Glomerular visceral epithelial cell (primary cell): ENCODE data around the gene LOXHD1.

Source experiments
- DNase-seq: peaks from one replicate; pipeline ENCODE4 v3.0.0-alpha.2; 2016; ENCODE audit errors: extremely low spot score

Gene LOXHD1

DNA sequence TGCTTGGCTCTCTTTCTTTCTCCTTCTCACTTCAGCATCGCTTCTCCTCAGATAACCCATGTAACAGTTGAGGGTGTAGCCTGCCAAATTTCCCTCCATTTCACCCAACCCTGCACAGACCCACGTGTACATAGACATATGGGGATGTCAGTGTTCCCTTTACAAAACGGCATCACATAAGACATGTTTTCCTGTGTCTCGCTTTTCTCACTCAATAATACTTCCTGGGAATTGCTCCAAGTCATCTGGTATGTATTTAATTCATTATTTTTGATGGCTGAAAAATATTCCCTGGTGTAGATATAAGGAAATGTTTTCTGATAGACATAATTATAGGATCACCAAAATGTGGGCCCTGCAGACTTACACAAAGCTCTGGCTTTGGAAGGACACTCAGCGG, 176.8 kb downstream of the LOXHD1 start:
- no peak for DNase-seq

DNA sequence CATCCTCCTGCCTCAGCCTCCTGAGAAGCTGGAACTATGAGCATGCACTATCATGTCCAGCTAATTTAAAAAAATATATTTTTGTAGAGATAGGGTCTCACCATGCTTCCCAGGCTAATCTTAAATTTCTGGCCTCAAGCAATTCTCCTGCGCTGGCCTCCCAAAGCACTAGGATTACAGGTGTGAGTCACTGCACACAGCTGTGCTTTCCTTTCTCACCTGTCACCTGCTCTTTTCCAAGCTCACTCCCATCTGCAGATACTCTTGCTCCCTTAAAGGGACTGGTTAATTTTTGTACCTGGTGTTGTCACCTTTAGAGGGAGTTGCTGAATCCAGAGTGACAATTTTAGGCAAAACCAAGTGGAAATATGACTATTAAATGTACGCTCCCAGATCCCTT, 178.2 kb downstream of the LOXHD1 start:
- DNase-seq, result no peak

DNA sequence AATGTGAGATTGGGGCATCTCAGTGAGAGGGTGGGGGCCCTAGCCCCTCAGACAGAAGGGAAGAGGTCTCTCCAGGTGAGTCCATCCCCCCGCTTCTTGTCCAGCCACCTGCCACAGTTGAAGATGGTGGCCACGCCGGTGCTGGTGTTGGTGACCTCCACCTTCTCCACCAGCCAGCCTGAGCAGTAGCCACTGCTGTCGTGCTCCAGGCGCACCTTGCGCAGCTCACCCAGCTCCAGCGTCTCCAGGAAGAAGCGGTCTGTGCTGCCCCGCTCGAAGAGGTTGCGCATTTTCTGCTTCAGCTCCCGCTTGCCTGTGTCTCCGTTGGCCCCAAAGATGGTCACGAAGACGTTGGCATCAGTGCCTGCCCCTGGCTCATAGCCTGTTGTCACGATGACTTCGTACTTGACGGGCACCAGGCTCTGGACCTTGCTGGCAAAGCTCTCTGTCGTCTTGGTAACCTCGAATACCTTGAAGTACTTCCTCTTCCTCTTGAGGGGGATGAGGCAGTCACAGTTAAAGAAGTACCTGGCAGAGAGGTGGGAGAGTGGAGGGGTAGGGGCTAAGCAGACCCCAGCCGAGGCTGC, 179.5 kb downstream of the LOXHD1 start:
- no peak for DNase-seq

DNA sequence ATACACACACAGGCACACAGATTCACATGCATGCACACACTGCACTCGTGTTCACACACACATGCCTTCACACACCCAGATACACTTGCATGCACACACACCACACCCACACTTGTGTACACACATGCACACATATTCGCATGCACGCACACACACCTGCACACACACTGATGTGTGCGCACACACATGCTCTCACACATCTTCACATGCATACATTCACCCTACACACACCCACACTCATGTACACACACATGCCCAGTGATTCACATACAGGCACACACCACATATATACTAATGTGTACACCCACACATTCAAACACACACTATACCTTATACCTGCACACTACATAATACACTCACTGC, 181.6 kb downstream of the LOXHD1 start:
- DNase-seq, result no peak

DNA sequence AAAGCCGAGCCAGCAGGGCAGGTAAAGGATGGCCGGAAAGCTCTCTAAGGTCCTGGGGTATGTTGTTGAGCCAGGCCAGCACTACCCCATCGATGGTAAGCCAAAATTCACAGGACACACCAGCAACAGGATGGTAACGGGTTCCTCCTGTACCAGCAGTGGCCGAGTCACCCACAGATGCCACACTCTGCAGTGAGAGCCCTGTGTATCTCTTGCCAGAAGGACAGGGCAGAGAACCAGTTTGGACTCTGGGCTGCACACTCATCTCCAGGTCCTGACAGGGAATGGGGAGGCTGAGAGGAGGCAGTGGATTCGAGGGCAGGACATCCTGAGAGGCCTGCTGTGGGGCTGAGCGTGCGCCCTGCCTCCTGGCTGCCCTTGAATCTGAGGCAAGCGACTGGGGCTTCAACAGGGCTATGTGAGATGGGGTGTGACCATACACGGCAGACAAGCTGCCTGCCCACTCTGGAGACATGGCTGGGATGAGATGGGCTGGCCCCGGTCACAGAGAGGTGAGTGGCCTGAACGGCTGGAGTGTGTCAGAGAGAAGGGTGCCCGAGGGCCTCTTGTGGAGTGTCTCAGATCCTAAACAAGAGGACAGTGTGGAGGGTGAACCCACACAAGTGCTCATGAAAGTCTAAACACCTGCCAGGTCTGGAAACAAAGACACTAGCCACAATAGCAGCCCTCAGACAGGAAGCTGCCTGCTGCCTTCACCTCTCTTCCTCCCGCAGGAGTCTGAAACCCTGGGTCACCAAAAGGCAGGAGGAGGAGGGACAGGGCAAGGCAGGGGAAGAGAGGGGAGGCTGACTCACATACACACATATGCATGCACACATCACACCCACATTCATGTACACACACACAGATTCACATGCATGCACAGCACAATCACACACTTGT, 182.3 kb downstream of the LOXHD1 start:
- no peak for DNase-seq

DNA sequence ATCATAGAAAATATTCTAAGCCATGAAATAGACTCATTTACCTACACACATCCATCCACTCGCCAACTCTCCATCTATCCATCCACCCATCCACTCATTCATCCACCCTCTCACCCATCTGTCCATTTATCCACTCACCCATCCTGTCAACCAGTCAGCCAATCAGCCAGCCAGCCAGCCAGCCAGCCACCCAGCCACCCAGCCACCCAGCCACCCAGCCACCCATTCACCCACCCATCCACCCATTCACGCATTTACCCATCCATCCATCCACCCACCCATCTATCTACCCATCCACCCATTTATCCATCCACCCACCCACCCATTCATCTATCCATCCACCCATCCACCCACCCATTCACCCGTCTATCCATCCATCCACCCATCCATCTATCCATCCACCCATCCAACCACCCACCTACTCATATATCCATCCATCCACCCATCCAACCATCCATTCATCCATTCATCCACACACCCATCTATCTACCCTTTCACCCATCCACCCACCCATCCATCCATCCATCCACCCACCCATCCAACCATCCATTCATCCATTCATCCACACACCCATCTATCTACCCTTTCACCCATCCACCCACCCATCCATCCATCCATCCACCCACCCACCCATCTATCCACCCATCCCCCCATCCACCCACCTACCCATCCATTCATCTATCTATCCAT, 185.1 kb downstream of the LOXHD1 start:
- no peak for DNase-seq

DNA sequence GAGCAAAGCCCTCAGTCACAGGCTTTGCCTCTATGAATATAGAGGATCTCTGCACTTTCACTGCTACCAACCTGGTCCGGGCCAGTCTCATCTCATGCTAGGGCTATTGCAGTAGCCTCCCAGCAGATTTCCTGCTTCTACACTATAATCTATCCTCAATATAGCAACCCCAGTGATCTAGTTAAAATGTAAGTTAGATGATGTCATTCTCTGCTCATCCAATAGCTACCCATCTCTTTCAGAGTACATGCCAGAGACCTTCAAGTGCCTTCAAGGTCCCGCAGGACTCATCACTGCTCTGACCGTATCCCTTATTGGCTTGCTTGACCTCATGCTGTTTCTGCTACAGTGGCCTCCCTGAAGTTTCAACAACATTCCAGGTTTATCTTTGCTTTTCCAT, 186.3 kb downstream of the LOXHD1 start:
- no peak for DNase-seq

DNA sequence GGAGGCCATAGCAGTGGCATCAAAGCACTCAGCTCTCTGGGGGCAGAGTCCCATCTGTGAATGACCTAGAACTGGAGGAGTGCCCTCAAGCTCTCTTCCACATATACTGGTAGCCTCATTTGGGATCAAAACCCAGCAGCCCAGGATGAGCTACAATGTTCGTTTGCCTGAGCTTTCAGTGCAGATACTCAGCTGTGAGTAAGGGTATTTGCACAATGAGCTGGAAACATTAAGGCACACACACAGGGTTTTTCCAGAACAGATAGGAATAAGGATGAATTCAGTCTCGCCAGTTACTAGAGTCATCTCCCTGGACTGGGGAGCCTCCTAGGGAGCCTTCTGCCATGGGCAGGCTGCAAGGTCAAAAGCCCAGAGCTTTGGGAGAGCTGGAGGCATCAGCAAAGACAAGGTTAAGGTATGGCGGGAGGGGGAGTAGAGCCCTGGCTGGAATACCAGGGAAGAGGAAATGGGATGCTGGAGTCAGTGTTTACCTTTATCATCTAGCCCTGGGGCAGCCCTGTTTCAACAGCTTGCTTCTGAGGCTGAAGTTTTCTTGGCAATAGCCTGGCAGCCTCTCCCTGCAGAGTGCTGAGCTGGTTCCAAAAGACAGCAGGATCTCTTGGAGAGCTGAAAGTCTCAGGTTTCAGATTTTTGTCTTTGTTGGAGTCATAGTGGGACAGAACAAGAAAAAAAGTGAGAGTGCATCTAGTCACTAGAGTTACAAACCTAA, 187.7 kb downstream of the LOXHD1 start:
- no peak for DNase-seq

DNA sequence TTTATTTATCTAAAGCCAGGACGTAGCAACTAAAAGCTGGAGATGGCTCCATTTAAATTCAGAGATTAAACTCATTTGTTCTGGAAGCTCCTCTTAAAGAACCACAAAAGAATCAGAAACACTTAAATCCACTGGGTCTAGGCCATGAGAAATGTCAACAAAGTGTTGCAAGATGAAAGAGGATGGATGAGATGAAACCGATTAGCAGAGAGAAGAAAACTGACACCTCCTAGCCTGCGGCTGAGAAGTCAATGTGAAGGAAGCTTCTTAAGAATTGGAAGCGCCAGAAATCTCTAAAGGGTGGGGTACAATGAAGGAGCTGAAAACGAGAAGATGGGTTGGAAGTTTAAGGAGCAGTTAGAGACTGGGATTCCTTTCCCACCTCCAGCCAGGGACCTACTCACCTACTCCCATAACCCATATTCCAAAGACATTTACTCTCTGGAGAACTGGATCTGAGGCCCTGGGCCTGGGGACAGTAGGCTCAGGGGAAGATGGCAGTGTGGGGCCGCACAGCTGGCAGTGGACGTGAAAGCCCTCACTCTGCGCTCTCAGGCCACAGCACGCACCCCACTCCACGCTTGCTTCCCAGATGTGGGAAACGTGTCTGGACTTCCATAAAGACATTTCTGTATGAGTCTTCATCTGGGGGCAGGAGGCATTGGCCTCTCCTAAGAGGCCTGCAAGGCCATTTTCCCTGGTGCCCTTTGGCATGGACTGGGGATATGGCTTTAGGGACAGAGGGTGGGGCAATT, 188.4 kb downstream of the LOXHD1 start:
- no peak for DNase-seq

DNA sequence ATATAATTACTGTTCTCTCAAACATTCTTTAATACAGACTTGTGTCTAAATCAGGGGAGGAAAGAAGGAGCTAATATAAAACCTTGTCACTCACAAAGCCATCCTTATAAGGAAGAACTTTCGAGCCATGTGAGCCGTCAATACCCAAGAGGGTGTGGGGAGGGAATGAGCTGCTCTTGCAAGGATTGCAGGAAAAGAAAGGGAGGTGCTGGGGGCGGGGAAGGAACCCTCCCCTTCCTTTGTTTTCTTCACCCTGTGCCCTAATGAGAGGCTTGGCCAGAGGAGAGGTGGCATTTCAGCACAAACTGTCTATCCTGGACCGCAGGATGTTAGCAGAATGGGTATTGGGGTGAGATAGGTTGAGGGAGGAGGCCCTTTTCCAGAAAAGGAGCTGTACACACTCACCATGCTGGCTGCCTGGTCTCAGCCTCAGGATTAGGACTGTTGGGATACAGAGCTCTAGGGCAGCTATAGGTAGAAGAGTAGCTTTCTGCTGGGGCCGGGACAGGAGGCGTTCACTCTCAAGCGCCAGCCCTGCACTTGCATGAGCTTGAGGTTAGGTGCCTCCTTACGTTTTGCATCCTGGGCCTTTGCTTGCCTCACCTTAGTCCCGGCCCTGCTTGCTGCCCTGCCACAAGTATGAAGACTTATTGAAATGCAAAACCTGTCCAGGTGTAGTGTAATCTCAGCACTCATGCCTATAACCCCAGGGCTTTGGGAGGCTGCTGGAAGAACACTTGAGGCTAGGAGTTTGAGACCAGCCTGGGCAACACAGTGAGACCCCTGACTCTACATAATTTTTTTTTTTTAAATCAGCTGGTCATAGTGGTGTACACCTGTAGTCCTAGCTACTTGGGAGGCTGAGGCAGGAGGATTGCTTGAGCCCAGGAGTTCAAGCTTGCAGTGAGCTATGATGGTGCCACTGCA, 190.5 kb downstream of the LOXHD1 start:
- DNase-seq, result no peak

DNA sequence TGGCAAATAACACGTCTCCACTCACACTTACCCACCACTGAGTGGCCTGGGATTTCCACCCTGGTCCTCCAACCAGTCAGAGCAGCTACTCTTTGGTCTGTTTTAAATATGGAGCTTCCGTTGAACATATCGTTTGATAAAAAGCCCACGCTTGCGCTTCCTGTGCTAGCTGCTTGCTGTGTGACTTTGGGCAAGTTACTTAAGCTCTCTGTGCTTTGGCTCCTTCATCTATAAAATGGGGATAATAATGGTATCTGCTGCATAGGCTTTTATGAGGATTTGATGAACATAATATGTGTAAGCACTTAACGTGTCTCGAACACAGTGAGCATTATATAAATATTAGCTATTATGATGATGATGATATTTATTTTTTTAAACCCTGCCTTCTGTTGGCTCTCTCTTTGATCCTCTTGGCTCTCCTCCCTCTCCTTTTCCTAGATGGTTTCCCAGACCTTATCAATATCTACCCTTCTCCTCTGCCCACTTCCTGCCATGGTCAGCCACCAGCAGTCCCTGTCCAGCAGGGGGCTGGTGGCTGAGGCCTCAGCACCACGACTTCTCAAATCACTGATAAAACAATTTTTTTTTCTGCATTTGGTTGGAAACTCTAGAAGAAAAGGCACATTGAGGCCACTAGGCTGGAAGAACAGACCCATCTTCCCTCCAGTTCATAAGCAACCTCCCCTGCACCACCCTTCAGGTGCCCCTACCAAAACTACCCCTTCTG, 191.9 kb downstream of the LOXHD1 start:
- DNase-seq, result no peak

DNA sequence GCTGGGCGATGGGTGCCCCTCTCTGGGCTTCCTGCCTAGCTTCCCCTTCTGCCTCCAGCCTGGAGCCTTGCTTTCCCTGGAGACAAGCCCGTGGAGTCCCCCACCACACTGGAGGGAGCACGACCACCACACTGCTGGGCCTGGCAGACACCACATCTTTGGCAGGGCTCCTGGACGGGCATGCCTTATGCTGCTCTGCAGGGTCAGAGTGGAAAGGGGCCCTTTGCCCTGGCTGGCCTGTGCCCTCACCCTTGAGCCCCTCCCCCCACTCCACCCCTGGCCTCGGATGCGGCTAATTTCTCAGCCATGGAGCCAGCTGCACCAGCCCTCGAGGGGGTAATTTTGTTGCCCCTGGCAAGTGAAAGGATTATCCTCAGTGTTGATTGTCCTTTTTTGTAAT, 194.5 kb downstream of the LOXHD1 start:
- DNase-seq, result no peak

DNA sequence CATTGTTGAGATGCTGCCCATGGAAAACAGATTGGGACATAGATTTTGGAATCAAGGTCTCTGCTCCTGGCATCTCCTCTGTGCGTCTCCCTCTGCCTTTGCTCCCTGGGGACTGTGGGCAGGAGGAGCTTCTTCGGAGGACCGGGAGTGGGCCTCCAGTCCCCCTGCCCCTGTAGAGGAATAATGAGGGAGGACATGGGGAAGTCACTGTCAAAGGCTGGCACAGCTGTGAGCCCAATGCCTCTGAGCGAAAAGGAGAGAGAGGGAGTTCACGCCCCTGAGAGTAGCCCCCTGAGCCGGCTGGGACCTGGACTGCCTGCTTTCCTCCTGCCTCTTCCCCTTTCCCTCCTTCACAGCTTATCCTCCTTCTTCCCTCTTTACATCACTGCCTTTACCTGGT, 195.0 kb downstream of the LOXHD1 start:
- DNase-seq, result no peak

DNA sequence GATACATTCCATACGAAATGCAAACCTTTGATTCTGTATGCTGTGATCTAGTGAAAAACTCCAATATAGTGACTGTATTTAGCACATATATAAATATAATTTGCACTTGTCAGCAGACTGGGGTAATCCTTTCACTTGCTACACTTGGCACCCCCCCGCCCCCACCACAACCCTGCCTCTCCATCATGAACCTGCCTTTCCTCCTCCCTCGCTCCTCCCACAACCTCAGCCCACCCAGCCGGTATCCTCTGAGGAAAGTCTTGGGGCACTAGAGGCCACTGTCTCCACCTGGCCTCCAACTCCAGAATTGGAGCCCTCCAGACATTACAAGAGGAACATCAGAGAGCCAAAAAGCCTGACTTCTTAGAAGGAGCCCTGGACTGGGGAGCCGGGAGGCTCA, 196.3 kb downstream of the LOXHD1 start:
- DNase-seq, result no peak

DNA sequence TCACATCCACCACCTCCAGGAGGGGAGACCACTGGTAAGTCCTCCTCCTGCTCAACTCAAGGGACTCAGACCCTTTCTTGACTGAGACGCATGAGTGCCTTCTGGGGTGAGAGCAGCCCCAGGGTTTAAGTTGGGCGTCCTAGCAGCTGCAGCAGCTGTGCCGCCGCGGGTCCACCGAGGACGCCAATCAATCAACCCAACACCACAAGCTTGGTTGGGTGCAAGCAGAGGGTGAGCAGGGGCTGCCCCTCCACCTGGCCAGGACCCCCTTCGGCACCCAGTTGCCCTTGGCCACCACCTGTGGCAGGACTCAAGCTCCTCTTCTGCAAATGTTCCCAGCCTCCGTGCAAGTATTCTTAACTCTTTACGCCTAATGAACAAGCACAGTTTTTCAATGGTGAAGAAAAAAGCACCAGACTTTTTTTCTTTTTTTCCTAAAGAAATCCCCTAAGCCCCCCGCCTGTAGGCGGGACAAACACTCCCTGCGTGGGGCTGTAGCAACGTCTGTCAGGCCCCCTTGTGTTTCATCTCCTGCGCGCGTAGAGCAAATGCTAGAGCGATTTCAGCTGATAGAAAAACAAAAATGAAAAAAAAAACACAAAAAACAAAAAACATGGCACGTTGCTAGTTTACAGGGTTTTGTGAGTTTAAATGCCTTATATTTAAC, 197.1 kb downstream of the LOXHD1 start:
- no peak for DNase-seq

DNA sequence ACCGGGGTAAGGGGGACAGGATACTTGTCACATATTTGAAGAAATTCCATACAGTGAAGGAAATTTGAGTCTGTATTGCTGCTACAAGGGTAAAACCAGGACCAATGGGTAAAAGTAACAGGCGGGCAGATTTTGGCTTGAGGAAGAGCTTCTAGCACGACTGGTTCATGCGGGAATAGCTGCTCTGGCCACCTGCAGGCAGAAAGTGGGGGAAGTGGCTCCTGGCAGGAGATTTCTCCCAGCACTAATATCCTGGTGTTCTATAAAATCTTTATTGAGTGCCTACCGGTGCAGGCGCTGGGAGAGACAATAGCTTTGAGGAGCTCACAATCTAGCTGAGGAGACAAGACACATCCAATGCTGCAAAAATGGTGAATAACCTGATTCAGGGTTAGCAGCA, 198.5 kb downstream of the LOXHD1 start:
- no peak for DNase-seq

DNA sequence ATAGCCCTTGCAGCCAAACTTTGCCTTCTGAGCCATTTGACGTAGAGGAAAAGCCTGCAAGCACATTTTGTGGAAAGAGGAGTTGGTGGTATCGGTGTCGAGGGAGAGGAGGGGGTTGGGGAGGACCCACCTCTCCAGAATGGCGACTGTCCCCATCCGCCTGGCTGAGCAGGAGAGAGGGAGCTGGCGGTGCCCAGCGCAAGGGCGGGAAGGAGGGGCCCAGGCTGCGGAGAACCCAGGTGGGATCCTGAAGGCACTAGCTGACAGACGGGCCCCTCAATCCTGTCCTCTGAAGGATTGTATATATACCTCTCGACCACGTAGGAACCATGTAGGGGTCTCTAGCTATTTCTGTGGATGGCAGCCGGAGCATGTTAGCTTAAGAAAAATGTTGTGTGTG, 200.3 kb downstream of the LOXHD1 start:
- DNase-seq, result no peak

DNA sequence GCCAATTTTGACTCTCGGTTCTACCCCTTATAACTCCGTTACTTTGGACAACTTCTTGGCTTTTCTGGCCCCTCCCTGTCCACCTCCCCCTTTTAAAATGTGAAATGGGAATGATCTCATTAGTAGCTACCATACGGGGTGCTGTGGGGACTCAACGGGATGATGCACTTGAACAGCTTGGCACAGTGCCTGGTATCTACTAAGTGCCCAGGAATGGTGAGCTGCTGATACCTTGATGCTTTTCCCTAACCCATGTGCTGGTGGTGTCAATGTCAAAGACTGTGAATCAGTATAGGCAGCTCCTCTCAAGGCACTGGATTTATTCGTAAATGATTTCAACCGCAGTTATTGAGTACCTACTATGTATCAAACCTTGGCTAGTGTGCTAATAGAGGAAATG, 204.2 kb downstream of the LOXHD1 start:
- peak; percentile 62 for DNase-seq

DNA sequence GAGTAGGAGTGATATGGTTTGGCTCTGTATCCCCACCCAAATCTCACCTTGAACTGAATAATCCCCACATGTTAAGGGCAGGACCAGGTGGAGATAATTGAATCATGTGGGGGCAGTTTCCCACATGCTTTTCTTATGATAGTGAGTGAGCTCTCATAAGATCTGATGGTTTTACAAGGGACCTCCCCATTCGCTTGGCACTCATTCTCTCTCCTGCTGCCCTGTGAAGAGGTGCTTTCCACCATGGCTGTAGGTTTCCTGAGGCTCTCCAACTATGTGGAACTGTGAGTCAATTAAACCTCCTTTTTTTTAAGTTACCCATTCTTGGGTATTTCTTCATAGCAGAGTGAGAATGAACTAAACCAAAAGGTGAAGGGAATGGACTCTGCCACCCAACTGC, 207.5 kb downstream of the LOXHD1 start:
- DNase-seq, result no peak
